ENCODE data around the gene TXNRD1. TPM values are rescaled to one million over a fixed set of nuclear protein-coding genes. Genes with fewer than 3 reads are reported as not detected.

The TXNRD1 gene
- total and polyA plus RNA-seq, 8 donors: 19.4 to 208 (median 76.8) TPM

GRCh38 chr12:104354868-104355570 lies 139.4 kb downstream of the TXNRD1 start:
- WGBS, 5 donors: 83 to 93% (median 92%) methylated on average over 7 of the region's 7 CpGs
- intact Hi-C loops (cut with DNase I; ENCODE audit: low total_unique reads): loop anchor here (5.0 kb wide), 1 partner anchor 148 kb away; no protein-coding TSS in a partner anchor
- Histone ChIP-seq H3K4me3 (no peak overlapping the region), H3K36me3 (peaks cover 21 to 52% (median 47%) of the 10 kb centered on the region in 4 donors), H3K9me3 (peaks cover 0 to 2% (median under 1%) of the 10 kb centered on the region in 4 donors), H3K4me1 (peaks cover 0 to 6% (median 0%) of the 10 kb centered on the region in 4 donors), H3K27ac (no peak overlapping the region), H3K27me3 (no peaks in the 10 kb centered on the region)
- DNase-seq: no peak
- TF ChIP-seq CTCF (IDR thresholded peaks at IDR 0.05) (no peak), POLR2A (IDR thresholded peaks at IDR 0.05) (no peak), EP300 (IDR thresholded peaks at IDR 0.05) (no peak), POLR2AphosphoS5 (IDR thresholded peaks at IDR 0.05) (no peak)

GRCh38 chr12:104355630-104356029 lies 140.1 kb downstream of the TXNRD1 start:
- TF ChIP-seq EP300 (IDR thresholded peaks at IDR 0.05): no peak
- no peak for TF ChIP-seq CTCF (IDR thresholded peaks at IDR 0.05)
- TF ChIP-seq POLR2AphosphoS5 (IDR thresholded peaks at IDR 0.05): no peak
- TF ChIP-seq POLR2A (IDR thresholded peaks at IDR 0.05): no peak

GRCh38 chr12:104356231-104357115 lies 140.9 kb downstream of the TXNRD1 start:
- Histone ChIP-seq H3K4me1 (peaks cover 0 to 6% (median 0%) of the 10 kb centered on the region in 4 donors), H3K36me3 (peaks cover 7 to 37% (median 32%) of the 10 kb centered on the region in 4 donors), H3K9me3 (peaks cover 0 to 5% (median 2%) of the 10 kb centered on the region in 4 donors), H3K27ac (no peak overlapping the region), H3K4me3 (no peak overlapping the region), H3K27me3 (no peaks in the 10 kb centered on the region)
- intact Hi-C loops (cut with DNase I; ENCODE audit: low total_unique reads): loop anchor here (5.0 kb wide), 1 partner anchor 149 kb away; no protein-coding TSS in a partner anchor
- TF ChIP-seq CTCF (IDR thresholded peaks at IDR 0.05): no peak
- TF ChIP-seq EP300 (IDR thresholded peaks at IDR 0.05): no peak
- no peak for TF ChIP-seq POLR2AphosphoS5 (IDR thresholded peaks at IDR 0.05)
- no peak for TF ChIP-seq POLR2A (IDR thresholded peaks at IDR 0.05)
- no peak for DNase-seq
- 70 to 84% (median 81%) methylated on average over 17 of the region's 17 CpGs for WGBS, 5 donors

More at GRCh38 chr12:104355630-104356029, 140.1 kb downstream of the TXNRD1 start:
- H3K36me3 ChIP-seq: peaks cover 15 to 46% (median 41%) of the 10 kb centered on the region in 4 donors
- H3K4me3 ChIP-seq: no peak overlapping the region
- no peak for DNase-seq
- peaks cover 0 to 5% (median 2%) of the 10 kb centered on the region in 4 donors for H3K9me3 ChIP-seq
- H3K27me3 ChIP-seq: no peaks in the 10 kb centered on the region
- H3K27ac ChIP-seq: no peak overlapping the region
- intact Hi-C loops (cut with DNase I; ENCODE audit: low total_unique reads): loop anchor here (5.0 kb wide), 1 partner anchor 148 kb away; no protein-coding TSS in a partner anchor
- 79 to 94% (median 88%) methylated on average over 3 of the region's 3 CpGs for WGBS, 5 donors
- peaks cover 0 to 6% (median 0%) of the 10 kb centered on the region in 4 donors for H3K4me1 ChIP-seq

GRCh38 chr12:104357421-104357952 lies 141.9 kb downstream of the TXNRD1 start:
- peaks cover 0 to 6% (median 0%) of the 10 kb centered on the region in 4 donors for H3K4me1 ChIP-seq
- peaks cover 0 to 5% (median 2%) of the 10 kb centered on the region in 4 donors for H3K9me3 ChIP-seq
- no peaks in the 10 kb centered on the region for H3K27me3 ChIP-seq
- intact Hi-C loops (cut with DNase I; ENCODE audit: low total_unique reads): loop anchor here (5.0 kb wide), 1 partner anchor 150 kb away; no protein-coding TSS in a partner anchor
- TF ChIP-seq POLR2A (IDR thresholded peaks at IDR 0.05): no peak
- no peak for TF ChIP-seq CTCF (IDR thresholded peaks at IDR 0.05)
- no peak for TF ChIP-seq POLR2AphosphoS5 (IDR thresholded peaks at IDR 0.05)
- no peak for TF ChIP-seq EP300 (IDR thresholded peaks at IDR 0.05)
- DNase-seq: no peak
- no peak overlapping the region for H3K4me3 ChIP-seq
- peaks cover 0 to 27% (median 22%) of the 10 kb centered on the region in 4 donors for H3K36me3 ChIP-seq
- no peak overlapping the region for H3K27ac ChIP-seq
- 75 to 100% (median 76%) methylated on average over 1 of the region's 1 CpG for WGBS, 5 donors
